Nephron progenitor cell (in vitro differentiated cells): ENCODE data around the gene RALGPS2.

Source experiments
- DNase-seq: peaks from one replicate; pipeline ENCODE4 v3.0.0; 2021
- H3K27ac Mint-ChIP-seq: 2 replicates; pipeline ENCODE4 v1.8.0; 2021; ENCODE audit warnings: mild to moderate bottlenecking, moderate library complexity, mixed read lengths
- H3K27me3 Mint-ChIP-seq: 2 replicates; pipeline ENCODE4 v1.8.0; 2021; ENCODE audit warnings: mild to moderate bottlenecking, low read depth, mixed read lengths; ENCODE audit not compliant: poor library complexity
- H3K36me3 Mint-ChIP-seq: 2 replicates; pipeline ENCODE4 v1.8.0; 2021; ENCODE audit warnings: low read depth, mixed read lengths
- H3K4me1 Mint-ChIP-seq: 2 replicates; pipeline ENCODE4 v1.8.0; 2021; ENCODE audit warnings: mixed read lengths
- H3K4me3 Mint-ChIP-seq: 2 replicates; pipeline ENCODE4 v1.8.0; 2021; ENCODE audit warnings: mild to moderate bottlenecking, moderate library complexity, mixed read lengths
- H3K9me3 Mint-ChIP-seq: 2 replicates; pipeline ENCODE4 v1.8.0; 2021; ENCODE audit warnings: mild to moderate bottlenecking, moderate library complexity, mixed read lengths
- CTCF ChIP-seq: fragments of 200-600 bp; sonication (generic); IDR thresholded peaks from 2 replicates; pipeline ENCODE4 v1.5.0; 2021; ENCODE audit warnings: antibody characterized with exemption

The RALGPS2 gene

DNA sequence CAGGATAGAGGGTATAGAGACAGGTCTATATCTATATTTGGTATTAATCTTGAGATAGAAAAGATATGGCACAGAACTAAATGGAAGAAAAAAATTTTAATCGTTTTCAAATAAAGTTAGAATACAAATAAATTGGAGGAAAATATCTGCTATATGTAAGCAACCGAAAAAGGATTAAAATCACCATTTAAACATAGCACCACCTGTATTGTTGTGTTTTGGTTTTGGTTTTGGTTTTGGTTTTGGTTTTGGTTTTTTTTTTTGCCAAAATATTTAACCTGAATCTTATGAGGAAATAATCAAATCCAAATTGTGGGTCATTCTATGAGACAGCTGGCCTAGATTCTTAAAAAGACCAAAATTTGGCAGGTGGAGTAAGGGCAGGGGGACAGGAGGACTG, 174.4 kb downstream of the RALGPS2 start:
- Mint-ChIP-seq H3K27ac (peak overlapping the region; percentile 14), H3K27me3 (no peaks in the 10 kb centered on the region), H3K4me1 (no peaks in the 10 kb centered on the region), H3K4me3 (no peak overlapping the region), H3K9me3 (peaks cover 28% of the 10 kb centered on the region), H3K36me3 (peaks cover 62% of the 10 kb centered on the region)
- no peak for TF ChIP-seq CTCF
- DNase-seq: no peak

GRCh38 chr1:178901482-178902125, 176.6 kb downstream of the RALGPS2 start:
- peak overlapping the region; percentile 54 for H3K27ac Mint-ChIP-seq

DNA sequence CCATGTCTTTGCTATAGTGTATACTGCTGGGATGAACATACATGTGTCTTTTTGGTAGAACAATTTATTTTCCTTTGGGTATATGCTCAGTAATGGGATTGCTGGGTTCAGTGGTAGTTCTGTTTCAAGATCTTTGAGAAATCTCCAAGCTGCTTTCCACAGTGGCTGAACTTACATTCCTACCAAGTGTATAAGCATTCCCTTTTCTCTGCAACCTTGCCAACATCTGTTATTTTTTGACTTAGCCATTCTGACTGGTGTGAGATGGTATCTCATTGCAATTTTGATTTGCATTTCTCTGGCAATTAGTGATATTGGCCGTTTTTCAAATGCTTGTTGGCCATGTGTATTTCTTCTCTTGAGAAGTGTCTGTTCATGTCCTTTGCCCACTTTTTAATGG, 183.3 kb downstream of the RALGPS2 start:
- Mint-ChIP-seq H3K4me1 (no peaks in the 10 kb centered on the region), H3K36me3 (peaks cover 84% of the 10 kb centered on the region), H3K9me3 (peaks cover 27% of the 10 kb centered on the region), H3K27me3 (no peaks in the 10 kb centered on the region), H3K27ac (no peak overlapping the region), H3K4me3 (no peak overlapping the region)
- DNase-seq: no peak
- TF ChIP-seq CTCF: no peak

More at GRCh38 chr1:178901482-178902125, 176.6 kb downstream of the RALGPS2 start:
- Mint-ChIP-seq H3K27me3 (no peaks in the 10 kb centered on the region), H3K4me3 (no peak overlapping the region), H3K9me3 (peaks cover 22% of the 10 kb centered on the region), H3K36me3 (peaks cover 60% of the 10 kb centered on the region), H3K4me1 (no peaks in the 10 kb centered on the region)
- TF ChIP-seq CTCF: no peak
- DNase-seq: no peak

GRCh38 chr1:178910023-178910422, 185.0 kb downstream of the RALGPS2 start:
- H3K4me3 Mint-ChIP-seq: no peak overlapping the region
- no peak overlapping the region for H3K27ac Mint-ChIP-seq
- peaks cover 4% of the 10 kb centered on the region for H3K27me3 Mint-ChIP-seq

DNA sequence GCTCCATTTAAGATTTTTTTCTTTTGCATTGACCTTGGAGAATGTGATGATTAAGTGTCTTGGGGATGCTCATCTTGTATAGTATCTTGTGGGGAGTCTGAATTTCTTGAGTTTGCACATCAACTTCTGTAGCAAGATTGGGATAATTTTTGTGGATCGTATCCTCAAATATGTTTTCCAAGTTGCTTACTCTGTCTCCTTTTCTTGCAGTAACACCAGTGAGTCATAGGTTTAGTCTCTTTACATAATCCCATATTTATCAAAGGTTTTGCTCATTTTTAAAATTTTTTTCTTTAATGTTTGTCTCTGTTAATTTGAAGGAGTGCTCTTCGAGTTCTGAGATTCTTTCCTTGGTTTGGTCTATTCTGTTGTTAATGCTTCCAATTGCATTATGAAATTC, 187.6 kb downstream of the RALGPS2 start:
- Mint-ChIP-seq H3K27ac (no peak overlapping the region), H3K9me3 (peaks cover 10% of the 10 kb centered on the region), H3K27me3 (peaks cover 4% of the 10 kb centered on the region), H3K4me3 (no peak overlapping the region), H3K4me1 (peaks cover 6% of the 10 kb centered on the region), H3K36me3 (peaks cover 79% of the 10 kb centered on the region)
- no peak for DNase-seq
- no peak for TF ChIP-seq CTCF

More at GRCh38 chr1:178910023-178910422, 185.0 kb downstream of the RALGPS2 start:
- peaks cover 11% of the 10 kb centered on the region for H3K9me3 Mint-ChIP-seq
- DNase-seq: no peak
- H3K36me3 Mint-ChIP-seq: peaks cover 78% of the 10 kb centered on the region
- no peak for TF ChIP-seq CTCF
- H3K4me1 Mint-ChIP-seq: no peaks in the 10 kb centered on the region
